ENCODE data around the gene EXOSC10. TPM values are rescaled to one million over a fixed set of nuclear protein-coding genes. Genes with fewer than 3 reads are reported as not detected.
"Not testable (repeated sequence)": the region's sequence is repeated elsewhere in the genome, so short reads cannot be mapped to it uniquely, and the experiment has no call there.

Gene EXOSC10
- total RNA-seq, 1 donor from 2014 or later = 50.9 TPM

DNA sequence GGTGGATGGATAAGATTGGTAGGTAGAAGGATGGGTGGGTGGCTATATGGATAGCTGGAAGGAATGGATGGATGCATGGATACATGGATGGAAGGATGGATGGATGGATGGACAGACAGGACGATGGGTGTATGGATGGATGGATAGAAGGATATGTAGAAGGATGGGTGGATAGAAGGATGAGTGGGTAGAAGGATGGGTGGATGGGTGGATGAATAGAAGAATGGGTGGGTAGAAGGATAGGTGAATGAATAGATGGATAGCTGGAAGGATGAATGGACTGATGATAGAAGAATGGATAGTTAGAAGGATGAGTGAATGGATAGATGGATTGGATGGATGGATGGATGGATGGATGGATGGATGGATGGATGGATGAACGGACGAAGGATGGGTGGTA, 57.6 kb downstream of the EXOSC10 start:
- TF ChIP-seq CTCF (IDR thresholded peaks at IDR 0.05) = no peak
- no peaks in the 10 kb centered on the region for H3K36me3 ChIP-seq
- H3K9me3 ChIP-seq = no peaks in the 10 kb centered on the region
- H3K4me1 ChIP-seq = no peaks in the 10 kb centered on the region
- no peaks in the 10 kb centered on the region for H3K27me3 ChIP-seq
- intact Hi-C loops (cut with DNase I) = no loop called here
- DNase-seq (no peak), ATAC-seq (no peak)
- H3K27ac ChIP-seq = no peak overlapping the region
- no peak overlapping the region for H3K4me3 ChIP-seq

DNA sequence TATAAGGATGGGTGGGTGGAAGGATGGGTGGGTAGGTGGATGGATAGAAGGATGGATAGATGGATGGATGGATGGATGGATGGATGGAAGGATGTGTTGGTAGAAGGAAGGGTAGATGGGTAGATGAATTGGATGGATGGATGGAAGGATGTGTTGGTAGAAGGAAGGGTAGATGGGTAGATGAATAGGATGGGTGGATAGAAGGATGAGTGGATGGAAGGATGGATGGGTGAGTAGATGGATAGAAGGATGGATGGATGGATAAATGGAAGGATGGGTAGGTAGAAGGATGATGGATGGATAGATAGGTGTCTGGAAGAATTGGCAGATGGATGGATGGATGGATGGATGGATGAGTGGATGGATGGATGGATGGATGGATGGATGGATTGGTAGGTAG, 58.6 kb downstream of the EXOSC10 start:
- DNase-seq (no peak), ATAC-seq (no peak)
- intact Hi-C loops (cut with DNase I) = no loop called here
- H3K36me3 ChIP-seq = no peaks in the 10 kb centered on the region
- H3K4me3 ChIP-seq = no peak overlapping the region
- H3K9me3 ChIP-seq = no peaks in the 10 kb centered on the region
- TF ChIP-seq CTCF (IDR thresholded peaks at IDR 0.05) = no peak
- no peaks in the 10 kb centered on the region for H3K27me3 ChIP-seq
- no peak overlapping the region for H3K27ac ChIP-seq
- no peaks in the 10 kb centered on the region for H3K4me1 ChIP-seq

GRCh38 chr1:11040105-11040429, 59.6 kb downstream of the EXOSC10 start:
- H3K36me3 ChIP-seq; H3K4me1 ChIP-seq; H3K9me3 ChIP-seq; DNase-seq; H3K4me3 ChIP-seq; intact Hi-C loops (cut with DNase I); H3K27ac ChIP-seq; H3K27me3 ChIP-seq; ATAC-seq: not testable (repeated sequence)

DNA sequence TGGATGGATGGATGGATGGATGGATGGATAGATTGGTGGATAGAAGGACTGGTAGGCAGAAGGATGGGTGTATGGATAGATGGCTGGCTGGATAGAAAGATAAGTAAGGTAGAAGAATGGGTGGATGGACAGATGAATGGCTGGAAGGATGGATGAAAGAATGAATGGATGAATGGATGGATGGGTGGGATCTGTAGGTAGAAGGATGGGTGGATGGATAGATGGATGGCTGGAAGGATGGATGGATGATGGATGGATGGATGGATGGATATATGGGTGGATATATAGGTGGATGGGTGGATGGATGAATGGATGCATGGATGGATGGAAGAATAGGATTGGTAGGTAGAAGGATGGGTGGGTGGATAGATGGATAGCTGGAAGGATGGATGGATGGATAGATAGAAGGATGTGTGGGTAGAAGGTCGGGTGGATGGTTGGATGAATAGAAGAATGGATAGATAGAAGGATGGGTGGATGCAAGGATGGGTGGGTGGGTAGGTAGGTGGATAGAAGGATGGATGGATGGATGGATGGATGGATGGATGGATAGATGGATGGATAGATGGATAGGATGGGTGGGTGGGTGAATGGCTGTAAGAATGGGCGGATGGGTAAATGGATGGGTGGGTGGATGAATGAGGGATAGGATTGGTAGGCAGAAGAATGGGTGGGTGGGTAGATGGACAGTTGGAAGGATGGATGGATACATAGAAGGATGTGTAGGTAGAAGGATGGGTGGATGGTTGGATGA, 60.1 kb downstream of the EXOSC10 start:
- Histone ChIP-seq H3K9me3 (no peaks in the 10 kb centered on the region), H3K27ac (no peak overlapping the region), H3K36me3 (no peaks in the 10 kb centered on the region), H3K4me3 (no peak overlapping the region), H3K27me3 (no peaks in the 10 kb centered on the region), H3K4me1 (no peaks in the 10 kb centered on the region)
- no peak for TF ChIP-seq CTCF (IDR thresholded peaks at IDR 0.05)
- intact Hi-C loops (cut with DNase I) = loop anchor here (5.0 kb wide), 1 partner anchor 608 kb away; no protein-coding TSS in a partner anchor
- DNase-seq = no peak
- no peak for ATAC-seq

DNA sequence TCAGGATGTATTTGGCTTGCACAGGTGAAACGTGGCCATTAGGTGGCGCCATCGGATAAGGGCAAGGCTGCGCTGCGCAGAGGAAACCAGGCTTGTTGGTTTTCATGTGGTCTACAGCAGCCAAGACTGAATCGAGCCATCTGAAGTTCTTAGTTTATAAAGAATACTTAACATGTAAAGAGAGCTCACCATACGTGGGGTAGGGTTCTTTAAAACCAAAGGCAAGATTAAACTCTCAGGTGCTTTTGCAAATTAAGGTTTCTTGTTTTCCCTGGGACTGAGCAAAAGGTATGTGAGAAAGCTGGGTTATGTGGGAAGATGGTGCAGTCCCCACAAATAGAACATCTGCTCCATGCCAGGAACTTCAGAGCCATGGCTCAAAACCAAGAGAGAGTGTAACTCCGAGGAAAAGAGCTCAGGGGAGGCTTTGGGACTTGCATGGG, 61.9 kb downstream of the EXOSC10 start:
- peak; percentile 97 for TF ChIP-seq CTCF (IDR thresholded peaks at IDR 0.05)
- no peaks in the 10 kb centered on the region for H3K36me3 ChIP-seq
- H3K9me3 ChIP-seq = no peaks in the 10 kb centered on the region
- intact Hi-C loops (cut with DNase I) = loop anchor here (5.0 kb wide), 1 partner anchor 610 kb away; no protein-coding TSS in a partner anchor
- ATAC-seq (peak; percentile 96), DNase-seq (peak; percentile 90)
- H3K27me3 ChIP-seq = no peaks in the 10 kb centered on the region
- no peaks in the 10 kb centered on the region for H3K4me1 ChIP-seq
- H3K4me3 ChIP-seq = no peak overlapping the region
- no peak overlapping the region for H3K27ac ChIP-seq

DNA sequence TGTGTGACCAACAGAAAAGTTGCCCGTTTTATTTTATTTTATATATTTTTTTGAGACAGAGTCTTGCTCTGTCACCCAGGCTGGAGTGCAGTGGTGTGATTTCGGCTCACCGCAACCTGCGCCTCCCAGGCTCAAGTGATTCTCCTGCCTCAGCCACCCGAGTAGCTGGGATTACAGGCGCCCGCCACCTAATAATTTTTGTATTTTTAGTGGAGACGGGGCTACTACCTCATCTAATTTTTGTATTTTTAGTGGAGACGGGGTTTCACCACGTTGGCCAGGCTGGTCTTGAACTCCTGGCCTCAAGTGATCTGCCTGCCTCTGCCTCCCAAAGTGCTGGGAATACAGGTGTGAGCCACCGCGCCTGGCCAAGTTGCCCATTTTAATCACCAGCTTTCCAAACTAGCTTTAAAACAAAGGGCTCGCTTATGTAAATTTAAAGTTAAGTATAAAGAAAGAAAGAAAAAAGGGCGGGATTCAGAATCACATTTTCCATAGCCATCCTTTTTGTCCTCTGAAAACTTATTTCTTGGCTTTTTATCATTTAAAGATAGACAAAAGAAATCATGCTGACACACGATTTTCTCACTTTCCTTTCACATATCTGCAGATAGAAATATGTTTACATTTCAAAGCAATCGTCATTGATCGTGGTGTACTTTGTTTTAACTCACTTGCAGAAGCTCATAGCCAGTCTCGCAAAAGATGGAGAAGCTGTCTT, 62.5 kb downstream of the EXOSC10 start:
- H3K27ac ChIP-seq, H3K36me3 ChIP-seq, H3K9me3 ChIP-seq, H3K27me3 ChIP-seq, H3K4me3 ChIP-seq, H3K4me1 ChIP-seq, DNase-seq, ATAC-seq: not testable (repeated sequence)
- intact Hi-C loops (cut with DNase I) = loop anchor here (5.0 kb wide), 1 partner anchor 610 kb away; no protein-coding TSS in a partner anchor
